Tibial nerve (tissue), 4 donors: ENCODE results near the gene CDC42EP2.

ENCODE experiments used
- CTCF ChIP-seq, 5 experiments: fragments of 200-600 bp in 3 of 5; fragments of 450-650 bp in 2 of 5; sonication (generic) in 3 of 5; IDR thresholded peaks; one replicate each; pipeline ENCODE4 v1.5.1; 2016 to 2019; ENCODE audit warnings: antibody characterized with exemption in 5 of 5, mild to moderate bottlenecking in 3 of 5, moderate library complexity in 2 of 5
- EP300 ChIP-seq, 2 donors: sonication (generic); formaldehyde crosslinking; IDR thresholded peaks; one replicate each; pipeline ENCODE4 v1.6.1; 2017; ENCODE audit warnings: antibody characterized with exemption in 2 of 2, mild to moderate bottlenecking in 1 of 2
- POLR2A ChIP-seq, 2 donors: fragments of 450-650 bp; IDR thresholded peaks; one replicate each; pipeline ENCODE4 v1.6.1; 2017; ENCODE audit warnings: antibody characterized with exemption in 2 of 2, mild to moderate bottlenecking in 2 of 2, moderate library complexity in 2 of 2

DNA sequence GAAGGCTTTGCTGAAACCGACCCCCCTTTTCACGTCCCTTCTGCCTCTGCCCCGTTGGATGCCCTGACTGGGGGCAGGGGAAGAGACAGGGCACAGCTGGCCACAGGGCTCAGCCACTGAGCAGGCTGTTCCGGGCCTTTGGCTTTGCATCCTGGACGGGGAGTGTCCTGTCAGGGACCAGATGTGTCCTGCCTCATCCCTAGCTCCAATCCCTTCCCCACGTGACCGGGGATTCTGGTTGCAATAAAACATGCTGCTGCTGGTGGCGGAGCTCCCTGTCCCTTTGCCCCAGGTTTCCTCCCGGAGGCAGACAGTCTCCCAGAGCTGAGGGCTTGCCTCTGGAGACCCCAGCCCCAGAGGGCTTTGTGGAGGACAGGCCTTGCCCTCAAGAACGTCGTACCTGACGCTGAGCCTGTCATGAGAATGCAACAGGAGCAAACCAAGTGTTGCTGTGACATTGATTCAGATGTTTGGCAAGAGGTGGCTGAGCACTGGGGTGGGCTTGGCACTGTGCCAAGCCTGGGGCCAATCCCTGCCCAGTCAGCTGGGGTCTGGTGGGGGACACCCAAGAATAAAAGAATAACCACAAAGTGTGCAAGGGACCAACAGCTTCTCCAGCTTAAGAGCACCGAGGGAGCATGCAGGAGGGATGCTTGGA, 7.3 kb downstream of the CDC42EP2 start:
- TF ChIP-seq CTCF (IDR thresholded peaks at IDR 0.05) (no peak), EP300 (IDR thresholded peaks at IDR 0.05) (no peak), POLR2A (IDR thresholded peaks at IDR 0.05) (no peak)
